Loucy (cell line): ENCODE results near the gene RPL15.

Experiments
- CTCF ChIP-seq: fragments of 200-600 bp; sonication (generic); conservative IDR thresholded peaks from 2 replicates; pipeline ENCODE4 v1.5.1; 2014; ENCODE audit warnings: mild to moderate bottlenecking, antibody characterized with exemption, low read length
- EZH2phosphoT487 ChIP-seq: fragments of 200-600 bp; IDR thresholded peaks from 2 replicates; pipeline ENCODE4 v1.6.1; 2018; ENCODE audit warnings: antibody characterized with exemption, mild to moderate bottlenecking, moderate library complexity, borderline replicate concordance

- no peak for TF ChIP-seq EZH2phosphoT487
- TF ChIP-seq CTCF: no peak
These were observed 36.6 kb downstream of the RPL15 start for GRCh38 chr3:23953523-23953922.
